HG03039 (cell line): ENCODE data around the gene FAM222A.

Experiments
- ATAC-seq: cut with Tn5 transposase; IDR thresholded peaks from one replicate; pipeline ENCODE4 v1.9.1; 2021; ENCODE audit warnings: mild to moderate bottlenecking, moderate library complexity; ENCODE audit not compliant: unreplicated experiment

FAM222A gene

DNA sequence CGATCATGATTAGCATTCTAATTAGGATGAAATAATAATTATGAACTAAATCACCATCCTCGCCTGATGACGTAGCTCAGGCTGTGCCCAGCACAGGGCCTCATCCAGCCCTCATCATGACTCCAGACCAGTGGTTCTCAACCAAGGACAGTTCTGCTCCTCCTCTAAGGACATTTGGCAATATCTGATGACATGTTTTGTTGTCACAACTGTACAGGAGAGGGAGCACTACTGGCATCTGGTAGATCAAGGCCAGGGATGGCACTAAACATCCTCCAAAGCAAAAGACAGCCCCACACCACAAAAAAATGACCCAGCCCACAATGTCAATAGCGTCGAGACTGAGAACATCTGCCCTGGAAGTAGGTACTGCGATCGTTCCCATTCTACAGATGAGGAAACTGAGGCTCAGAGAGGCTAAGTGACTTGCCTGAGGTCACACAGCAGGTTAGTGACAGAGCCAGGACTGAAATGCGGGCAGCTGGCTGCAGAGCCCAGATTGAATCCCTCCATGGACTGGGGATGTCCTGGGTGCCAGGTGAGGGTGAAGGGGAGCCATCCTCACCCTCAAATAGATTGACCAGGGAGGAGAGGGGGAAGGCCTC is 104.1 kb downstream of the FAM222A start:
- no peak for ATAC-seq

- no peak for ATAC-seq
These were observed 104.6 kb downstream of the FAM222A start for GRCh38 chr12:109818253-109818652.

GRCh38 chr12:109818905-109819500 is 105.4 kb downstream of the FAM222A start:
- ATAC-seq: no peak
